CD4-positive, alpha-beta T cell (primary cell): Measurements from ENCODE around the gene NRXN2. TPM values are rescaled to one million over a fixed set of nuclear protein-coding genes. Genes with fewer than 3 reads are reported as not detected.

Experiments
- ATAC-seq: fragments of 200-7000 bp; cut with Tn5 transposase; one replicate; pipeline ENCODE4 v1.10.0; 2022; ENCODE audit warnings: mild to moderate bottlenecking; ENCODE audit not compliant: poor library complexity
- CTCF ChIA-PET: fragments of 350-600 bp; sonication (Branson Sonifier 250); formaldehyde crosslinking; loops from one replicate; lab custom pipeline; 2021; ENCODE audit warnings: antibody characterized with exemption, inconsistent platforms; lab: Charles Lee
- POLR2A ChIA-PET: fragments of 350-600 bp; sonication (Branson Sonifier 250); formaldehyde crosslinking; loops from one replicate; lab custom pipeline; 2021; ENCODE audit warnings: antibody characterized with exemption, inconsistent platforms; lab: Charles Lee
- DNase-seq, 14 experiments: peaks; one replicate each; pipeline ENCODE4 v3.0.0-alpha.2; 2013 to 2020; ENCODE audit warnings: mixed read lengths in 2 of 14
- H3K27ac ChIP-seq, 2 donors: one replicate each; pipeline versions ENCODE4 v1.5.1 to v1.7.0; 2013; ENCODE audit warnings: low read length in 2 of 2, low read depth in 1 of 2, mild to moderate bottlenecking in 1 of 2
- H3K27me3 ChIP-seq, 2 experiments: 1 replicate in 1 of 2; 2 replicates in 1 of 2; pipeline versions ENCODE4 v1.6.1 to v1.7.0; 2013; ENCODE audit warnings: low read length in 2 of 2, control low read depth in 1 of 2, mild to moderate bottlenecking in 1 of 2, moderate library complexity in 1 of 2; ENCODE audit not compliant: insufficient read depth in 2 of 2, control insufficient read depth in 1 of 2
- H3K36me3 ChIP-seq: one replicate; pipeline ENCODE4 v1.6.1; 2013; ENCODE audit warnings: low read length, control low read depth; ENCODE audit not compliant: insufficient read depth
- H3K4me1 ChIP-seq: one replicate; pipeline ENCODE4 v1.6.1; 2013; ENCODE audit warnings: low read length, control low read depth; ENCODE audit not compliant: insufficient read depth
- H3K4me3 ChIP-seq: one replicate; pipeline ENCODE4 v1.5.1; 2013; ENCODE audit warnings: mild to moderate bottlenecking, low read length, moderate library complexity
- H3K9me3 ChIP-seq, 2 experiments: 1 replicate in 1 of 2; 2 replicates in 1 of 2; pipeline versions ENCODE4 v1.6.1 to v1.7.0; 2013; ENCODE audit warnings: low read length in 2 of 2, mild to moderate bottlenecking in 2 of 2, control low read depth in 1 of 2, moderate library complexity in 1 of 2; ENCODE audit not compliant: control insufficient read depth in 1 of 2, insufficient read depth in 1 of 2
- H3K27ac Mint-ChIP-seq: one replicate; pipeline ENCODE4 v1.8.0; 2020; ENCODE audit warnings: mixed read lengths
- H3K27me3 Mint-ChIP-seq: one replicate; pipeline ENCODE4 v1.8.0; 2021; ENCODE audit warnings: mixed read lengths
- H3K36me3 Mint-ChIP-seq: one replicate; pipeline ENCODE4 v1.8.0; 2021; ENCODE audit warnings: low read depth, mixed read lengths
- H3K4me1 Mint-ChIP-seq: one replicate; pipeline ENCODE4 v1.8.0; 2021; ENCODE audit warnings: low read depth, mixed read lengths
- H3K4me3 Mint-ChIP-seq: one replicate; pipeline ENCODE4 v1.8.0; 2020; ENCODE audit warnings: mild to moderate bottlenecking, mixed read lengths
- H3K9me3 Mint-ChIP-seq: one replicate; pipeline ENCODE4 v1.8.0; 2020; ENCODE audit warnings: mixed read lengths
- CTCF ChIP-seq: fragments of 200-600 bp; IDR thresholded peaks from one replicate; pipeline ENCODE4 v1.8.0; 2022; ENCODE audit warnings: antibody characterized with exemption, mild to moderate bottlenecking
- intact Hi-C, 2 experiments: fragments of 100-400 bp; cut with DNase I in 1 of 2; cut with micrococcal nuclease in 1 of 2; formaldehyde crosslinking; loops; one replicate each; pipeline versions ENCODE4 v1.15.1 to v1.9.0; 2023 to 2025; cut with DNase I, micrococcal nuclease
- total RNA-seq, 174 experiments: library from RNA in 2 of 174; stranded (reverse) in 2 of 174; gene quantifications; one replicate each; pipeline ENCODE4 v1.2.3 and lab custom pipeline; 2021 to 2026

NRXN2 gene
- total RNA-seq, 2 experiments from 2014 or later = 0.05 to 0.31 TPM

GRCh38 chr11:64608046-64608445, 115.0 kb downstream of the NRXN2 start:
- H3K27ac ChIP-seq = no peak overlapping the region
- H3K9me3 ChIP-seq = no peaks in the 10 kb centered on the region
- no peaks in the 10 kb centered on the region for H3K36me3 ChIP-seq
- Mint-ChIP-seq H3K36me3 (no peaks in the 10 kb centered on the region), H3K4me3 (no peak overlapping the region), H3K27ac (no peak overlapping the region), H3K27me3 (no peaks in the 10 kb centered on the region), H3K4me1 (peaks cover 24% of the 10 kb centered on the region), H3K9me3 (no peaks in the 10 kb centered on the region)
- H3K4me3 ChIP-seq = no peak overlapping the region
- H3K4me1 ChIP-seq = peaks cover 14% of the 10 kb centered on the region
- CTCF ChIA-PET = no interaction called here
- DNase-seq = no peak
- no peak for ATAC-seq
- TF ChIP-seq CTCF = no peak
- H3K27me3 ChIP-seq = no peaks in the 10 kb centered on the region
- POLR2A ChIA-PET = no interaction called here
- intact Hi-C loops = no loop called here

GRCh38 chr11:64607381-64607985, 115.5 kb downstream of the NRXN2 start:
- no peaks in the 10 kb centered on the region for H3K9me3 Mint-ChIP-seq
- H3K4me1 Mint-ChIP-seq = peaks cover 20% of the 10 kb centered on the region
- Histone ChIP-seq H3K4me1 (peaks cover 13% of the 10 kb centered on the region), H3K36me3 (no peaks in the 10 kb centered on the region), H3K4me3 (no peak overlapping the region), H3K27me3 (no peaks in the 10 kb centered on the region), H3K9me3 (no peaks in the 10 kb centered on the region), H3K27ac (no peak overlapping the region)
- no peak for ATAC-seq
- H3K27ac Mint-ChIP-seq = no peak overlapping the region
- POLR2A ChIA-PET = no interaction called here
- H3K36me3 Mint-ChIP-seq = no peaks in the 10 kb centered on the region
- intact Hi-C loops = no loop called here
- CTCF ChIA-PET = no interaction called here
- DNase-seq = no peak
- no peak for TF ChIP-seq CTCF
- H3K27me3 Mint-ChIP-seq = no peaks in the 10 kb centered on the region
- no peak overlapping the region for H3K4me3 Mint-ChIP-seq

GRCh38 chr11:64606796-64607380, 116.1 kb downstream of the NRXN2 start:
- Mint-ChIP-seq H3K27ac (no peak overlapping the region), H3K4me3 (no peak overlapping the region), H3K9me3 (no peaks in the 10 kb centered on the region), H3K27me3 (no peaks in the 10 kb centered on the region), H3K4me1 (peaks cover 14% of the 10 kb centered on the region), H3K36me3 (no peaks in the 10 kb centered on the region)
- ATAC-seq (no peak), DNase-seq (no peak)
- H3K36me3 ChIP-seq = no peaks in the 10 kb centered on the region
- H3K4me3 ChIP-seq = no peak overlapping the region
- intact Hi-C loops = no loop called here
- no peak overlapping the region for H3K27ac ChIP-seq
- POLR2A ChIA-PET = no interaction called here
- CTCF ChIA-PET = no interaction called here
- no peaks in the 10 kb centered on the region for H3K9me3 ChIP-seq
- no peaks in the 10 kb centered on the region for H3K27me3 ChIP-seq
- peaks cover 7% of the 10 kb centered on the region for H3K4me1 ChIP-seq
- no peak for TF ChIP-seq CTCF
